Breast epithelium (tissue), 4 donors: ENCODE measurements around the gene NPTX2. TPM values are rescaled to one million over a fixed set of nuclear protein-coding genes. Genes with fewer than 3 reads are reported as not detected.
A peak's percentile ranks its signal among the peaks of the same experiment; 100 is the strongest.

Experiments used
- DNase-seq, 2 donors: peaks; one replicate each; pipeline ENCODE4 v3.0.0-alpha.2; 2019; ENCODE audit warnings: low spot score in 2 of 2
- H3K27ac ChIP-seq, 2 donors: fragments of 200-600 bp; sonication (generic) in 1 of 2; one replicate each; pipeline ENCODE4 v1.5.1; 2016 to 2019; ENCODE audit warnings: mild to moderate bottlenecking in 1 of 2
- H3K27me3 ChIP-seq, 2 donors: fragments of 200-600 bp; sonication (generic) in 1 of 2; one replicate each; pipeline versions ENCODE4 v1.5.1 to v1.6.0; 2017 to 2019; ENCODE audit warnings: control low read depth in 1 of 2, mild to moderate bottlenecking in 1 of 2
- H3K36me3 ChIP-seq: fragments of 200-600 bp; one replicate; pipeline ENCODE4 v1.5.1; 2019
- H3K4me1 ChIP-seq, 2 donors: fragments of 200-600 bp; sonication (generic); one replicate each; pipeline ENCODE4 v1.5.1; 2016 to 2019; ENCODE audit warnings: control low read depth in 1 of 2
- H3K4me3 ChIP-seq, 3 donors: fragments of 200-600 bp; sonication (generic); 1 replicate in 2 of 3; 2 replicates in 1 of 3; pipeline ENCODE4 v1.5.1; 2016 to 2019; ENCODE audit warnings: mild to moderate bottlenecking in 3 of 3, moderate library complexity in 2 of 3
- H3K9me3 ChIP-seq, 2 donors: fragments of 200-600 bp; sonication (generic) in 1 of 2; one replicate each; pipeline ENCODE4 v1.5.1; 2016 to 2019; ENCODE audit warnings: control low read depth in 1 of 2
- POLR2A ChIP-seq: fragments of 450-650 bp; IDR thresholded peaks from one replicate; pipeline ENCODE4 v1.6.1; 2016; ENCODE audit warnings: antibody characterized with exemption, mild to moderate bottlenecking, moderate library complexity
- POLR2AphosphoS5 ChIP-seq, 3 donors: sonication (generic); formaldehyde crosslinking; IDR thresholded peaks; one replicate each; pipeline ENCODE4 v1.6.1; 2017; ENCODE audit warnings: antibody characterized with exemption in 3 of 3
- intact Hi-C: fragments of 100-400 bp; cut with DNase I; formaldehyde crosslinking; loops from one replicate; pipeline ENCODE4 v1.15.1; 2023; ENCODE audit warnings: low total_unique reads
- total RNA-seq, 3 donors: library from RNA; depleted of rRNA; stranded (reverse); fragments of >200 nt; gene quantifications; one replicate each; pipeline ENCODE4 v1.1.0, GENCODE V29; 2016
- TF ChIP-seq, protein P1 (sequence below), 3 donors: fragments of 450-650 bp; IDR thresholded peaks; one replicate each; pipeline ENCODE4 v1.5.1; 2016 to 2017; ENCODE audit warnings: antibody characterized with exemption in 3 of 3, mild to moderate bottlenecking in 3 of 3, moderate library complexity in 3 of 3

Gene NPTX2
- total RNA-seq, 3 donors from 2014 or later: 1.5 to 3.3 (median 3.2) TPM

GRCh38 chr7:98602755-98603398 lies 14.2 kb upstream of the NPTX2 start:
- H3K9me3 ChIP-seq: peaks cover 0 to 6% of the 10 kb centered on the region in 2 donors
- H3K4me3 ChIP-seq: no peak overlapping the region
- no peaks in the 10 kb centered on the region for H3K4me1 ChIP-seq
- no peaks in the 10 kb centered on the region for H3K36me3 ChIP-seq
- no peaks in the 10 kb centered on the region for H3K27me3 ChIP-seq
- no peak for DNase-seq
- H3K27ac ChIP-seq: no peak overlapping the region
- no peak for TF ChIP-seq POLR2A
- TF ChIP-seq, protein P1, sequence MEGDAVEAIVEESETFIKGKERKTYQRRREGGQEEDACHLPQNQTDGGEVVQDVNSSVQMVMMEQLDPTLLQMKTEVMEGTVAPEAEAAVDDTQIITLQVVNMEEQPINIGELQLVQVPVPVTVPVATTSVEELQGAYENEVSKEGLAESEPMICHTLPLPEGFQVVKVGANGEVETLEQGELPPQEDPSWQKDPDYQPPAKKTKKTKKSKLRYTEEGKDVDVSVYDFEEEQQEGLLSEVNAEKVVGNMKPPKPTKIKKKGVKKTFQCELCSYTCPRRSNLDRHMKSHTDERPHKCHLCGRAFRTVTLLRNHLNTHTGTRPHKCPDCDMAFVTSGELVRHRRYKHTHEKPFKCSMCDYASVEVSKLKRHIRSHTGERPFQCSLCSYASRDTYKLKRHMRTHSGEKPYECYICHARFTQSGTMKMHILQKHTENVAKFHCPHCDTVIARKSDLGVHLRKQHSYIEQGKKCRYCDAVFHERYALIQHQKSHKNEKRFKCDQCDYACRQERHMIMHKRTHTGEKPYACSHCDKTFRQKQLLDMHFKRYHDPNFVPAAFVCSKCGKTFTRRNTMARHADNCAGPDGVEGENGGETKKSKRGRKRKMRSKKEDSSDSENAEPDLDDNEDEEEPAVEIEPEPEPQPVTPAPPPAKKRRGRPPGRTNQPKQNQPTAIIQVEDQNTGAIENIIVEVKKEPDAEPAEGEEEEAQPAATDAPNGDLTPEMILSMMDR (IDR thresholded peaks at IDR 0.05): no peak
- no peak for TF ChIP-seq POLR2AphosphoS5 (IDR thresholded peaks at IDR 0.05)
- intact Hi-C loops: no loop called here

GRCh38 chr7:98603399-98603788 lies 13.7 kb upstream of the NPTX2 start:
- no peak for DNase-seq
- intact Hi-C loops: no loop called here
- Histone ChIP-seq H3K4me3 (no peak overlapping the region), H3K36me3 (no peaks in the 10 kb centered on the region), H3K4me1 (no peaks in the 10 kb centered on the region), H3K27ac (no peak overlapping the region), H3K9me3 (peaks cover 0 to 6% of the 10 kb centered on the region in 2 donors), H3K27me3 (no peaks in the 10 kb centered on the region)
- TF ChIP-seq, protein P1 (IDR thresholded peaks at IDR 0.05): no peak
- TF ChIP-seq POLR2A (no peak), POLR2AphosphoS5 (IDR thresholded peaks at IDR 0.05) (no peak)

DNA sequence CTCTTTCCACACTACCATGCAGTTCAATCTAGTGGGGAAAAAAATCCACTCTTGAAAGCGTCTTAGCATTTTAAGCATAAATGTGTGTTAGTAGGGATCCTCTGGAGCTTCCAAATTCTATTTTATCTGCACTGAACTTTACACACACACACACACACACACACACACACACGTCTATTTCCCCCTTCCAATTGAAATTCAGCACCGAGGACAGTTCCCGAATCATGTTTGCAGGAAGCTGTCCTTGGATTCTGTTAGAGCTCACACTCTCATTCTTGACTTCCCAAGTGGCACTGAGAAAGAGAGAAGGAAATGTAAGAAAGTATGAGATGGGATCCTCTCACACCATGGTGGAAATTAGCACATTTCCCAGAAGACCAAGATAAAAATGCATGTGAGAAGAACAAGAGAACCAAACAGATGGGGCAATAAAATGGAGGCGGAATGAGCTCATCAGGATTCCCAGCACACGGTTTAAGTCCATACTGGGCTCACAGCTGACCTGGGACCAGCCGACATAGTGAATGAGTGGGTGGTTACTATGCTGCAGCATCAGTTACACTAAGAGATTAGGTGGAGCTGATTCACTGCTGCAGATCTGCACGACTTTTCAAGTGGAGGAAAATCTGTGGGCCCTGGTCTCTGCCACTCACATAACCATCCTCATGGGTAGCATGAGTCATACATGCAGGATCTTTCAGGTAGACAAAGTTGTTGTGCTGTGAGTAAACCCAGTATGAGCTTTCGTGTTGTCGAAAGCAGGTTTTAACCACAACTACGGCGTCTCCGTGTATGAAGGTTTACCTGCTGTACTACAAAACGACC lies 3.3 kb upstream of the NPTX2 start:
- intact Hi-C loops: no loop called here
- TF ChIP-seq, protein P1 (IDR thresholded peaks at IDR 0.05): no peak
- no peak for TF ChIP-seq POLR2AphosphoS5 (IDR thresholded peaks at IDR 0.05)
- TF ChIP-seq POLR2A: no peak
- no peak for DNase-seq
- H3K4me1 ChIP-seq: no peaks in the 10 kb centered on the region
- H3K27me3 ChIP-seq: peaks cover 3 to 46% of the 10 kb centered on the region in 2 donors
- H3K4me3 ChIP-seq: no peak overlapping the region
- H3K36me3 ChIP-seq: no peaks in the 10 kb centered on the region
- H3K27ac ChIP-seq: no peak overlapping the region
- H3K9me3 ChIP-seq: no peaks in the 10 kb centered on the region

DNA sequence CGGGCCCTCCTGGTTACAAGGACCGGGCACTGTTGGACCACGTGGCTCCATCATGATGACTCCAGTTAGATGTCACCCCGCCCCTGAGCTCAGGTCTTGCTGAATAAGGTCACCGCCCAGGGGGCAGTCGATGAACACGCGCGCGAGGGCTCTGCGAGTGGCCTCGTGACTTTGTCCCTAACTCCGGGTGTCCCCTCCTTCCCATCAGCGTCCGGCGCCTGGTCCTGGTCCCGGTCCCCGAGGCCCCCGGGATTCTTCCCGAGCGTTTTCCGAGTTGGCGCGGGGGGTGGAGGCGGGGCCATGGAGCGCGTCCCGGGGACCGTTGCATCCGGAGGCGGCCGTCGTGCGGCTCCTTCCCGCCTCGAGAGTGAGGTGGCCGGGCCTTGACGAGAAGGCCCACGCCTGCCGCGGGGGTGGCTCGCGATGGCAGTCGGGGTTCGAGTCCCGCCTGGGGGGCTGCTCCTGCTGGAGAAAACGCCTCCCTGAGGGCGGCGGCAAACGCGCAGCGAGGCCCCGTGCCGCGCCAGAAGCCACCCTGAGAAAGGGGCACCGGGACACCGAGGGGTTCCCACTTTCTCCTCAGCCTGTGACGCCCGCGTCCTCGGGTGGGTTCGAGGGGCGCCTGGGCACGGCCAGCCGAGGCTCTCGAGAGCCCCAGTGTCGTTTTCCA lies 569 bp upstream of the NPTX2 start:
- intact Hi-C loops: no loop called here
- H3K27me3 ChIP-seq: peaks cover 3 to 71% of the 10 kb centered on the region in 2 donors
- no peaks in the 10 kb centered on the region for H3K4me1 ChIP-seq
- no peaks in the 10 kb centered on the region for H3K36me3 ChIP-seq
- no peak overlapping the region for H3K27ac ChIP-seq
- no peak for TF ChIP-seq POLR2A
- no peak for TF ChIP-seq POLR2AphosphoS5 (IDR thresholded peaks at IDR 0.05)
- TF ChIP-seq, protein P1 (IDR thresholded peaks at IDR 0.05): no peak
- H3K4me3 ChIP-seq: peak overlapping the region in 2 of 3 donors; percentile 30 to 42
- DNase-seq: no peak
- no peaks in the 10 kb centered on the region for H3K9me3 ChIP-seq
